Neural cell (in vitro differentiated cells): ENCODE data around the gene TBC1D5.

Experiments used
- CTCF ChIP-seq: fragments of 450-650 bp; IDR thresholded peaks from 2 replicates; pipeline ENCODE4 v1.5.1; 2014; ENCODE audit warnings: antibody characterized with exemption, mild to moderate bottlenecking, moderate library complexity; ENCODE audit not compliant: poor library complexity, severe bottlenecking
- EP300 ChIP-seq: fragments of 450-650 bp; conservative IDR thresholded peaks from 2 replicates; pipeline ENCODE4 v1.6.1; 2014; ENCODE audit warnings: antibody characterized with exemption, mild to moderate bottlenecking, moderate library complexity; ENCODE audit not compliant: poor library complexity, severe bottlenecking
- EZH2 ChIP-seq: fragments of 200-600, 300-800 bp; shearing (Covaris generic), sonication (generic); IDR thresholded peaks from 2 replicates; pipeline ENCODE4 v1.6.1; 2014; ENCODE audit warnings: antibody characterized with exemption, low read length, borderline replicate concordance, mild to moderate bottlenecking; ENCODE audit not compliant: insufficient read depth, poor library complexity, severe bottlenecking
- MXI1 ChIP-seq: fragments of 450-650 bp; conservative IDR thresholded peaks from 2 replicates; pipeline ENCODE4 v1.6.1; 2014; ENCODE audit warnings: antibody characterized with exemption, mild to moderate bottlenecking; ENCODE audit not compliant: poor library complexity, severe bottlenecking
- POLR2AphosphoS5 ChIP-seq: IDR thresholded peaks from 2 replicates; pipeline ENCODE4 v1.6.1; 2012
- RAD21 ChIP-seq: fragments of 450-650 bp; conservative IDR thresholded peaks from 2 replicates; pipeline ENCODE4 v1.6.1; 2014; ENCODE audit warnings: antibody characterized with exemption, mild to moderate bottlenecking, moderate library complexity
- SMC3 ChIP-seq: fragments of 450-650 bp; conservative IDR thresholded peaks from 2 replicates; pipeline ENCODE4 v1.6.1; 2014; ENCODE audit warnings: antibody characterized with exemption, mild to moderate bottlenecking, moderate library complexity; ENCODE audit not compliant: poor library complexity
- TAF1 ChIP-seq: IDR thresholded peaks from 2 replicates; pipeline ENCODE4 v1.6.1; 2012; ENCODE audit warnings: low read depth
- TF ChIP-seq, protein P1 (sequence below): IDR thresholded peaks from 2 replicates; pipeline ENCODE4 v1.6.1; 2012; ENCODE audit warnings: borderline replicate concordance

GRCh38 chr3:17469520-17469919, 272.9 kb downstream of the TBC1D5 start:
- TF ChIP-seq EZH2 = no peak
- TF ChIP-seq POLR2AphosphoS5 = no peak
- TF ChIP-seq CTCF = no peak
- no peak for TF ChIP-seq RAD21
- TF ChIP-seq, protein P1, sequence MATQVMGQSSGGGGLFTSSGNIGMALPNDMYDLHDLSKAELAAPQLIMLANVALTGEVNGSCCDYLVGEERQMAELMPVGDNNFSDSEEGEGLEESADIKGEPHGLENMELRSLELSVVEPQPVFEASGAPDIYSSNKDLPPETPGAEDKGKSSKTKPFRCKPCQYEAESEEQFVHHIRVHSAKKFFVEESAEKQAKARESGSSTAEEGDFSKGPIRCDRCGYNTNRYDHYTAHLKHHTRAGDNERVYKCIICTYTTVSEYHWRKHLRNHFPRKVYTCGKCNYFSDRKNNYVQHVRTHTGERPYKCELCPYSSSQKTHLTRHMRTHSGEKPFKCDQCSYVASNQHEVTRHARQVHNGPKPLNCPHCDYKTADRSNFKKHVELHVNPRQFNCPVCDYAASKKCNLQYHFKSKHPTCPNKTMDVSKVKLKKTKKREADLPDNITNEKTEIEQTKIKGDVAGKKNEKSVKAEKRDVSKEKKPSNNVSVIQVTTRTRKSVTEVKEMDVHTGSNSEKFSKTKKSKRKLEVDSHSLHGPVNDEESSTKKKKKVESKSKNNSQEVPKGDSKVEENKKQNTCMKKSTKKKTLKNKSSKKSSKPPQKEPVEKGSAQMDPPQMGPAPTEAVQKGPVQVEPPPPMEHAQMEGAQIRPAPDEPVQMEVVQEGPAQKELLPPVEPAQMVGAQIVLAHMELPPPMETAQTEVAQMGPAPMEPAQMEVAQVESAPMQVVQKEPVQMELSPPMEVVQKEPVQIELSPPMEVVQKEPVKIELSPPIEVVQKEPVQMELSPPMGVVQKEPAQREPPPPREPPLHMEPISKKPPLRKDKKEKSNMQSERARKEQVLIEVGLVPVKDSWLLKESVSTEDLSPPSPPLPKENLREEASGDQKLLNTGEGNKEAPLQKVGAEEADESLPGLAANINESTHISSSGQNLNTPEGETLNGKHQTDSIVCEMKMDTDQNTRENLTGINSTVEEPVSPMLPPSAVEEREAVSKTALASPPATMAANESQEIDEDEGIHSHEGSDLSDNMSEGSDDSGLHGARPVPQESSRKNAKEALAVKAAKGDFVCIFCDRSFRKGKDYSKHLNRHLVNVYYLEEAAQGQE = no peak
- no peak for TF ChIP-seq SMC3
- TF ChIP-seq EP300 = no peak
- TF ChIP-seq TAF1 = no peak
- no peak for TF ChIP-seq MXI1
